HL-60/S4 (cell line): Measurements from ENCODE around the gene PVALB.

Experiments
- in situ Hi-C: fragments of 300-500 bp; cut with MboI; formaldehyde crosslinking; loops from 2 replicates; pipeline ENCODE4 v1.14.3; 2022; ENCODE audit warnings: low sequenced_read_pairs

PVALB gene

DNA sequence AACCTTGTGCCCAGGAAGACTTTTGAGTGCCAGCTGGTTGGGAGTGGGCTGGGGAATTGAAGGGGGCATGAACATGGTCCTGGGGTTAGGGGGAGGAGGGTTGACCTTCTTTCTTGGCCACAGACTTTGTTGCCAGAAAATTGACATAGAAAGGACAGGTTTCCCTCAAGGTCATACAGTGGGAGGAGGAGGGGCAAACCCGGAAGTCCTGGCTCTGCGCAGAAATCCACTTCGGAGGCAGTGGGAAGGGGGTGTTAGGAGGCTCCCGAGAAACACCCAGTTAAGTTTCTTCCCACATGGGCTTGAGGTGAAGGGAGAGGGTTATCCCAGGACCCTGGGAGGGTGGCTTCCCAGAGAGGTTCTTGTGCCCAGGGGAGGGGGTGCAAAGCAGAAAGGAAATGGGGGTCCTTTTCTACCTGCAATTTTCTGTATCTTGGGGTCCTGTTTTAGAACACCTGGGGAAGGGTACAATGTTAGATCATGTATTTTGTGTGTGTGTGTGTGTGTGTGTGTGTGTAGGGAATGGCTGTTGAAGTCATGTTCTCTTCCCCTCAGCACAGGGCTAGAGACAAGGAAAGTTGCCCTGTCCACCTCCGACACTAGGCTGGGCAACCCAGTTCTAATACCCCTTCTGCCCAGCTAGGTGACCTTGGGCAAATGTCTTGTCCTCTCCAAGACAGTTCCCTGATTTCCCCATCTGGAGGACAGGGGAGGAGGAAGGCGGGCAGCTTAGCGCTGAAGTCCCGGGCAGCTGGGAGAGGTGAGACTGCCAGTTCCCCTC lies 1.1 kb downstream of the PVALB start:
- in situ Hi-C loops = no loop called here

- in situ Hi-C loops = no loop called here
Measured at GRCh38 chr22:36814801-36815200, 2.0 kb downstream of the PVALB start.

DNA sequence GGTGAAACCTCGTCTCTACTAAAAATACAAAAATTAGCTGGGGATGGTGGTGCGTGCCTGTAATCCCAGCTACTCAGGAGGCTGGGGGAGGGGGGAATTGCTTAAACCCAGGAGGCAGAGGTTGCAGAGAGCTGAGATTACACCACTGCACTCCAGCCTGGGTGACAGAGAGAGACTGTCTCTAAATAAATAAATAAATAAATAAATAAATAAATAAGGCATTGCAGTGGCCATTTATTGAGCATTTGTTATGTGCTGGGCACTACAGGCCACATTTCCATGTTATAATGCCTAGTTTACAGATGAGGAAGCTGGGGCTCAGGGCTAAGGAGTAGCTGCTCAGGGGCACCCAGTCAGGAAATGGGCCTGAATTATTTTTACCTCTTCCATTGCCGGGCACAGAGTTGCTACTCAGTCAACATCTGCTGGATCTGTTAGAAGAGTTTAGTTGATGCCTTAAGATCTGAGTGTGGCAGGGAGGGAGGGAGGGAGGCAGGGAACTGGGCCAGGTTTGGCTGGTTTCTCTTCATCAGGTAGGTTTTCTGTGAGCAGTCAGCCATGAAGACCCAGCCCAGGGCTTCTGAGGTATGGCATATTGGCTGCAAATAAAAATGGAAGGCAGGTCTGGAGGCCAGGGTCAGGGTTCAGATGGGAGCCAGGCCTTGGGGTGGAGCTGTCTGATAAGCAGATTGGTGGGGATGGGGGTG lies 5.6 kb downstream of the PVALB start:
- in situ Hi-C loops = no loop called here

DNA sequence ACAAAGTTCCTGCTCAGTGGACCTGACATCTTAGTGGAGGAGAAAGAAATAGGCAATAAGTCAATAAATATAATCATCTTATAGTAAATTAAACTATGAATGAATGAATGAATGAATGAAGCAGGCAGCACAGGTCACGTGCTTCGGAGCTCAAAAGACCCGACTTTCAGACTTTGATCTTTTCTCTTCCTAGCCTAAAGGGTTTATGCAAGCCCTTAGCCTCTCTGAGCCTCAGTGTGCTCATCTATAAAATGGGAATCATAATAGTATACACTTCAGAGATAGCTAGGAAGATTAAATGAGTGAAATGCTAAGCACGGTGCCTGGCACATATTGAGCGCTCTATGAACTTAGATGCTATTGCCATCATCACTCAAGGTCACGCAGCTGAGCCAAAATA lies 7.5 kb downstream of the PVALB start:
- in situ Hi-C loops = no loop called here

- in situ Hi-C loops = no loop called here
Measured at GRCh38 chr22:36808721-36809344, 8.0 kb downstream of the PVALB start.

DNA sequence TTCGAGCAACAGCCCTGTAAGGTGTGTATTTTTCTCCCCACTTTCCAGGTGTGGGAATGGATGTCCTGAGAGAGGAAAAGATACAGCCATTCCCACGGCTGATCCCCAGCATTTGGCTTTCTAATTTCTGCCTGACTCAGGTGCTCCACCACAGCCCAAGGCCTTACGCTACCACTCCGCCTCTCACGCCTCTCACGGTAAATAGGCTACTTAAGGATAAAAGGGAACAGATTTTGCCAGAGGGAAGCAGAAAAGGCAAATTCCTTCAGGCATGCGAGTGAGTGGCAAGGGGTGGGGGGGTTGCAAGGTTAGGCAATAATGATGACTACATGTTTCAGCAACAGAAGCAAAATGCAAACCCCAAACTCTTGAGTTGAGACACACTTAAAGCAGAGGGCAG lies 9.2 kb downstream of the PVALB start:
- in situ Hi-C loops = no loop called here

GRCh38 chr22:36806835-36807234 lies 10.0 kb downstream of the PVALB start:
- in situ Hi-C loops = no loop called here

DNA sequence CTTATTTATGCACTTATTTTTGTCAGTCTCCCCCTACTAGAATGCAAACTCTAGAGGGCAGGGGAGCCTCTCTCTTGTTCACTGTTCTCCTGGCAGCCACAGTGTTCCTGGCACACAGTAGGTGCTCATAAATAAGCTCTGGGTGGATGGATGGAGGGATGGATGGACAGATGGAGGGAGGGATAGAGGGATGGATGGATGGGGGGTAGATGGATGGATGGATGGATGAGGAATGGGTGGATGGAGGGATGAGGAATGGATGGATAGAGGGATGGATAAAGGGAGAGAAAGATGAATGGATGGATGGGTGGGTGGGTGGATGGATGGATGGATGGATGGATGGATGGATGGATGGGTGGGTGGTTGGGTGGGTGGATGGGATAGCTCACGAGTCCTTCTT lies 13.5 kb downstream of the PVALB start:
- in situ Hi-C loops = no loop called here

- in situ Hi-C loops = no loop called here
Measured at GRCh38 chr22:36798674-36799066, 18.2 kb downstream of the PVALB start.

DNA sequence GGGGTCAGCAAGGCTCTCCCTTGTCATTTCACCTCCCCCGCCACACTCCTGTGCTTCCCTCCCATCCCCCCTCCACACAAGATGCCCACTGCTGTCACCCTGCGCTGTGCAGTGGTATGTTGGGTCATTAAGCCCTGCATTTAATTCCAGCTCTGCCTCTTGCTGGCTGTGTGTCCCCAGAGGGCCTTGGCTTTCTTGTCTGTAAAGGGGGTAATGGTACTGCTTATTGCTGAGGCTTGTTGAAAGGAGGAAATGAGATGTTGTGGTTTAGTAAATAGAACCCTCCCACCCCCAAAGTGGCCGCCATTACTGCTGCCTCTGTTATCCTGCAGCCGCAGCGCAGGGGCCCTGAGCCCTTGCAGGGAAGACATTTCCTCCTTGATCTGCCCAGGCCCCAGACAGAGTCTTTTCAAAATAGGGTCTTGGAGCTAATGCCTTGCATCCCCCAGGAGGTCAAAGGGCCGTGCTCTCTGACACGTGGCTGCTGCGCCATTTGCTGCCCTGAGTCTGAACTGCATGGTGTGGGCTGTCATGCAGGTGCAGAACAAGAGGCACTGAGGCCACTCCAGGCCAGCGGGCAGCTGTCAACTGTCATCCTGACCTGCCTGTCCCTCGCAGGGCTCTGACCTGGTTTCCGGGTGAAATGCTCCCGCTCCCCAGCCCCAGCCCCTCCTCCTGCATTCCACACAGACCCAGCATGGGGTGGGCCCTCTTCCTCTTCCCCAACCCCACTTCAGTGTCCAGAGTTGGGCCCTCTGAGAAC lies 18.7 kb downstream of the PVALB start:
- in situ Hi-C loops = no loop called here

DNA sequence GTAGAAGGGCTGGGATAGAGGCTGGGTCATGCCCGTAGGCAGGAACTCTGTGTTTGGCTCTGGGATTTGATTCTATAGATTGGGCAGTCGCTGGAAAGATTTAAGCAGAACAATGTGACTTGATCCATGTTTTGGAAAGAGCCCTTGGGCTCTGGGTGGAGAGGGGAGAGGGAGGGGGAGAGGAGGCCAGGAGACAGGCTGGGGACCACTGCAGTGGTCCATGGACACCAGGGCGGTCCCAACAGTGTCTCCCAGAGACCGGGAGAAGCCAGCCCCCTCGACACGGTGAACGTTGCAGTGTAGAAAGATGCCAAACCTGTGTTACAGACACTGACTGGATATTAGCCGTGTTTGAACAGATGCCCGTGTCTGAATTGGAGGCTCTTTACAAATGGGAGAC lies 19.5 kb downstream of the PVALB start:
- in situ Hi-C loops = no loop called here

DNA sequence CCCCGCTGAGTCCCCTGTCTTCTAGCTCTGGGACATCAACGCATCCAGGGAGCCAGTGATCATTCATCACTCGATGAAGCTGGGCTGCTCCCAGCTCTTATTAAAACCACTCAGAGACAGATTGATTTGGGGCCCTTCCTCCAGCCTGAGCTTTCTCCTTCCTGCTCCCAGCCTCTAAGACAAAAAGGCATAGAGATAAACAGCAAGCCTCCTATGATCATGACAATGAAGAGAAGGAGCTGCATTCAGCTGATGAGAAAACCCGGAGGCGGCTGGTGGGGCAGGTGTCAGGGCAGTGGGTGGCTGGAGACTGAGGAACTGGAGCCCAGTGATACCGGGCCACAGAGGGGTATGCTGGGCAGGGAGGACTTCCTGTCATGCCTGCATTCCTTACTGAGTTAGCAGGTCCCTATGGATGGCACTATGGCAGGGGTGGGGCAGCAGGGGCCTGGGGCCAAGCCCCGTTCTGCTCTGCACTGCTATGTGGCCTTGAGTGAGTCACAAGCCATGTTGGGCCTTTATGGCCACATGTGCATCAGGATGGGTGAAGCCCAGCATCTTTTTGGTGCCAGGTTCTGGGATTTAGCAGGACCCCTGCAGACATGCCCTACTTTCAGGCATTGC lies 20.2 kb downstream of the PVALB start:
- in situ Hi-C loops = no loop called here

GRCh38 chr22:36795633-36796032 lies 21.2 kb downstream of the PVALB start:
- in situ Hi-C loops = no loop called here

DNA sequence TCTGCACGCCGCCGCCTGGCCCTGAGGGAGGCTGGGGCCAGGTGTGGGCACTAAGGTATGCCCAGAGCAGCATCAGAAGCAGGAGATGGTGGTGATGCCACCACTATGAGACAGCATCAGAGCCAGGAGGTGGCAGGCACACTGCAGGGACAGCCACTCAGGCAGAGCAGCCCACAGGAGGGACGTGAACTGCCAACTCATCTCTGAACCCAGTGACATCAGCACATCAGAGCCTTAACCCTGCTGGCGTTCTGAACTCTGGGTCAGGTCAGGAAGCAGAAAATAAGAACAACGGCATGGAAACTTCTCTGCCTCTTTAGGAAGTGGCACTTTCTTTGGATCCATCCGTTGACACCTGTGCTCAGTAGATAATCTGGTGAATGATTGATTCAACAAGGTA lies 26.2 kb downstream of the PVALB start:
- in situ Hi-C loops = no loop called here

GRCh38 chr22:36787204-36787988 lies 29.4 kb downstream of the PVALB start:
- in situ Hi-C loops = no loop called here

DNA sequence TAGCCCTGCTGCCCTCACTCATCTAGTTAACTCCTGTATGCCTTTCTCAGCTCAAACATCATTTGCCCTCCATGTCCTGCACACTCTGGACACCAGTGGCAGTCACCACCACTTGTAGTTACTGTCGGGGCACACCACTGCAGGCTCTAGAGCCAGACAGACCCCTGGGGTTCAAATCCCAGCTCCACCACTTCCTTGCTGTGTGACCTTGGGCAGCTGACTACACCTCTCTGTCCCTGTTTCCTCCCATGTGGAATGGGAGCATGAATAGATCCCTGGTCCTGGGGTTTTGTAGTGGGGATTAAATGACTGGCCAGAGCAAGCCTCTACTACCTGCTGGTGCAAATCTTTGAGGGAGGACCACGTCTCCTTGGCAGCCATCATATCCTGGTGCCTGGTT lies 33.1 kb downstream of the PVALB start:
- in situ Hi-C loops = no loop called here

- in situ Hi-C loops = no loop called here
Measured at GRCh38 chr22:36781656-36782627, 34.9 kb downstream of the PVALB start.

GRCh38 chr22:36778020-36778419 lies 38.8 kb downstream of the PVALB start:
- in situ Hi-C loops = no loop called here

DNA sequence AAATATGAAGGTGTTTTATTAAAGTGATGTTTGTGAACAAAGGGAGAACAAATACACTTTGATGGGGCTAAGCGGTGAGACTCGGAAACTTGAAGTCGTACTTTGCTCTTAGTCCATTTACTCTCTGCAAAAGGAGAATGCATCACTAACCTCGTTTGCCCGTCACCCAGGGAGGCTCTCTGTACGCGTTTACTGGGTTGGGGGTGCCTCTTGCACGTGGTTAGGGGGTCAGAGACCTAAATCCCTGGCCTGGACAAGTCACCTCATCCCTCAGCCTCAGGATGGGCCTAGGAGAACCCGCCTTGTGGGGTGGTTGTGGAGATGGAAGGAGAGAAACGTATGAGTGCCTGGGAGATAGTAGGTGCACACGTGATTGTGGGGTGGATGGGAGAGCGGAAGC lies 40.1 kb downstream of the PVALB start:
- in situ Hi-C loops = no loop called here
